HepG2 (cell line): Measurements from ENCODE around the gene ABTB2. TPM values are rescaled to one million over a fixed set of nuclear protein-coding genes. Genes with fewer than 3 reads are reported as not detected.

Source experiments
- ATAC-seq: fragments of 200-7000 bp; cut with Tn5 transposase; 3 replicates; pipeline ENCODE4 v1.9.1; 2020; ENCODE audit warnings: mild to moderate bottlenecking, moderate library complexity
- BruUV-seq: library from RNA; stranded (reverse); fragments of 400-500 nt; replicated peaks from 2 replicates; lab custom pipeline; 2021; lab: Mats Ljungman, UMichigan
- CTCF ChIA-PET: fragments of 300-600 bp; formaldehyde crosslinking; extraction: SDS; loops from one replicate; lab custom pipeline; 2021; ENCODE audit warnings: low total read pairs, inconsistent platforms, low intra/inter-chr PET ratio; lab: Yijun Ruan, JAX
- POLR2A ChIA-PET: fragments of 350-600 bp; sonication (Branson Sonifier 250); formaldehyde crosslinking; loops from one replicate; lab custom pipeline; 2020; ENCODE audit warnings: antibody characterized with exemption, inconsistent platforms; lab: Yijun Ruan, JAX
- DNase-seq: peaks from one replicate; pipeline ENCODE4 v3.0.0-alpha.2; 2015; ENCODE audit warnings: low spot score
- FAIRE-seq: peaks from 3 replicates; lab custom pipeline; 2011; peaks lifted over from hg19 to GRCh38; lab: Jason Lieb, UNC
- H2AFZ ChIP-seq: one replicate; pipeline ENCODE4 v1.6.1; 2011; ENCODE audit warnings: low read length, inconsistent platforms
- H3K27ac ChIP-seq: fragments of 300-600 bp; 3 replicates; pipeline ENCODE4 v1.8.0; 2011; ENCODE audit warnings: mixed run types, mild to moderate bottlenecking, mixed read lengths, low read length, inconsistent platforms; ENCODE audit not compliant: insufficient read depth; ENCODE audit errors: extremely low read length
- H3K27me3 ChIP-seq, 2 experiments: fragments of 200-600 bp in 1 of 2; 2 replicates in 1 of 2; 3 replicates in 1 of 2; pipeline versions ENCODE4 v1.6.0 to v1.8.0; 2011; ENCODE audit warnings: low read length in 2 of 2, mild to moderate bottlenecking in 2 of 2, moderate library complexity in 2 of 2, inconsistent platforms in 1 of 2; ENCODE audit not compliant: insufficient read depth in 2 of 2, control insufficient read depth in 1 of 2
- H3K36me3 ChIP-seq, 2 experiments: fragments of 200-600 bp in 1 of 2; replicated peaks in 1 of 2; 2 replicates in 1 of 2; 3 replicates in 1 of 2; pipeline versions ENCODE4 v1.5.1 to v1.8.0; 2011; ENCODE audit warnings: low read length in 2 of 2, inconsistent platforms in 1 of 2; ENCODE audit not compliant: insufficient read depth in 2 of 2, control insufficient read depth in 1 of 2
- H3K4me1 ChIP-seq: 2 replicates; pipeline ENCODE4 v1.5.1; 2012; ENCODE audit warnings: low read length, inconsistent platforms; ENCODE audit not compliant: insufficient read depth
- H3K4me2 ChIP-seq: 2 replicates; pipeline ENCODE4 v1.6.0; 2011; ENCODE audit warnings: low read depth, low read length, inconsistent platforms
- H3K4me3 ChIP-seq, 3 experiments: fragments of 200-600 bp in 1 of 3; sonication (generic), shearing (Covaris generic) in 1 of 3; replicated peaks in 1 of 3; 2 replicates each; pipeline ENCODE4 v1.5.1; 2011 to 2016; ENCODE audit warnings: low read length in 3 of 3, inconsistent platforms in 2 of 3, low read depth in 2 of 3, mild to moderate bottlenecking in 2 of 3, control low read depth in 1 of 3, mixed read lengths in 1 of 3; ENCODE audit not compliant: insufficient read depth in 1 of 3
- H3K79me2 ChIP-seq: one replicate; pipeline ENCODE4 v1.6.1; 2011; ENCODE audit warnings: low read length, inconsistent platforms; ENCODE audit not compliant: insufficient read depth
- H3K9ac ChIP-seq: 2 replicates; pipeline ENCODE4 v1.6.0; 2011; ENCODE audit warnings: mild to moderate bottlenecking, low read depth, low read length, inconsistent platforms; ENCODE audit not compliant: insufficient read depth
- H3K9me3 ChIP-seq: 2 replicates; pipeline ENCODE4 v1.5.1; 2012; ENCODE audit warnings: mild to moderate bottlenecking, low read length
- H4K20me1 ChIP-seq: 2 replicates; pipeline ENCODE4 v1.6.0; 2011; ENCODE audit warnings: inconsistent platforms, mild to moderate bottlenecking, low read length, moderate library complexity; ENCODE audit not compliant: insufficient read depth
- CEBPB ChIP-seq: IDR thresholded peaks from 2 replicates; pipeline ENCODE4 v1.6.1; 2011; ENCODE audit warnings: low read depth, low read length, improper control_type of control experiment, borderline replicate concordance
- CEBPG ChIP-seq: IDR thresholded peaks from 2 replicates; pipeline ENCODE4 v1.6.1; 2016
- HOXA5 ChIP-seq: sonication (generic); formaldehyde crosslinking; IDR thresholded peaks from 2 replicates; pipeline ENCODE4 v1.4.0; 2020; ENCODE audit warnings: missing genetic modification reagents
- ZBTB42 ChIP-seq: sonication (generic); formaldehyde crosslinking; IDR thresholded peaks from 2 replicates; pipeline ENCODE4 v1.5.0; 2020; ENCODE audit warnings: mild to moderate bottlenecking, missing genetic modification reagents
- WGBS: methylation state at CpG from one replicate; pipeline ENCODE4 v1.1.6; 2017; ENCODE audit warnings: low lambda C conversion rate; 5-methylcytosine and 5-hydroxymethylcytosine counted together
- in situ Hi-C: cut with HindIII; loops from 2 replicates; pipeline ENCODE4 v1.10.0; 2017; ENCODE audit warnings: low pct_unique_long_range_greater_than_20kb; ENCODE audit not compliant: extremely low pct_ligation_motif_present
- intact Hi-C: fragments of 100-400 bp; cut with micrococcal nuclease; formaldehyde crosslinking; loops from one replicate; pipeline ENCODE4 v1.10.0; 2022; ENCODE audit not compliant: unreplicated experiment
- polyA plus RNA-seq, 8 experiments: library from polyadenylated mRNA; depleted of rRNA in 3 of 8; stranded (reverse) in 7 of 8; unstranded in 1 of 8; fragments of >200 nt; fragmentation: Illumina TruSeq in 4 of 8; extraction: Trizol in 4 of 8; gene quantifications; 2 replicates each; pipeline versions ENCODE4 v1.2.1 to v1.2.3, GENCODE V29; 2011 to 2016; ENCODE audit warnings: low read depth in 4 of 8, missing spikeins in 1 of 8, mixed read lengths in 1 of 8; ENCODE audit not compliant: insufficient read depth in 1 of 8
- total RNA-seq, 5 experiments: library from RNA; depleted of rRNA; stranded (reverse); fragments of >200 nt; fragmentation: Illumina TruSeq; extraction: Trizol; gene quantifications; 2 replicates each; pipeline ENCODE4 v1.2.3, GENCODE V29; 2016; ENCODE audit warnings: low read depth in 1 of 5
- TF ChIP-seq, protein P1 (sequence below), 2 experiments: sonication (generic) in 1 of 2; formaldehyde crosslinking in 1 of 2; IDR thresholded peaks; 2 replicates each; pipeline versions ENCODE4 v1.6.1 to v1.9.0; 2014 to 2022; ENCODE audit warnings: antibody characterized with exemption in 1 of 2, borderline replicate concordance in 1 of 2, inconsistent platforms in 1 of 2, low read depth in 1 of 2, missing genetic modification reagents in 1 of 2

The ABTB2 gene
- total and polyA plus RNA-seq, 2 of the 13 experiments (the other 11 are each of a cell fraction or from before 2014, with no cell fraction given), result 5.1 to 15.4 TPM

DNA sequence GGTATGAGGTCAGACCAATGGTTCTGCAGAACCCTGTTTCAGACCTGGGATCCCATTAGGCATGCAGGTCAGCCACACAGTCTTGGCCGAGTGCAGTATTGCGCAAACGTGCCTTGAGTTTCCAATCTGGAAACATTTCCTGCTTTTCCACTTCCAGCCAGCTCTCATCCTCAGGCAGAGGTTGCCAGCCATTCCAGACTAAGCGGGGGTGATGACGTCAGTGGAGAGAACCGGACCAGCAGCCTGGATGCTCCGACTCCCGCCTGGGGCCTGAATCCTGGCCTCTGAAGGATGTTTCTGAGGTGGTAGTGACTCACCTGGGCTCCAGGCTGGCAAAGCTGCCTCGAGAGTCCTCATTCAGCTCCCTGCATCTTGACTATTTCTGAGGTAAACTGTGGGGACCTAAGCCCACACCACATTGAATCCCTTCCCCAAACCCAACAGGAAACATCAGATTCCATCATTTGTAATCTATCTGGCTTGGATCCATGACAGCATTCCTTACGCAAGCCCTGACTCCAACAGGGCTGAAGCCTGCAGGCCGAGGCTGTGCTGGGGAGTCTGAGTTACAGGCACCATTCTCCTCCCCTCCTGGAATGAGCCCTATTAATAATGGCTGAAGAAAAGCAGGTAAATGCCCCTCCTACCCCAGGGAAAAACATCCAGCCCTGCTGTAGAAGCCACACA, 83.0 kb downstream of the ABTB2 start:
- Histone ChIP-seq H3K36me3 (peaks cover 0 to 2% of the 10 kb centered on the region in 2 experiments; a peak in 1 of 5 replicates), H4K20me1 (no peaks in the 10 kb centered on the region), H2AFZ (no peak overlapping the region), H3K27me3 (no peaks in the 10 kb centered on the region), H3K79me2 (peaks cover 9% of the 10 kb centered on the region), H3K9ac (no peak overlapping the region), H3K27ac (no peak overlapping the region)
- CTCF ChIA-PET, result no interaction called here
- WGBS, result 95% methylated on average over 6 of the region's 11 CpGs
- no TSS peak for BruUV-seq
- no peak for ATAC-seq
- TF ChIP-seq CEBPB, result peak; percentile 83
- peak; percentile 68 for TF ChIP-seq CEBPG (CRISPR knock-in tag)
- TF ChIP-seq ZBTB42 (CRISPR knock-in tag), result no peak
- TF ChIP-seq, all 625 proteins: peak for 2
- no peak overlapping the region for H3K4me2 ChIP-seq
- intact Hi-C loops, result no loop called here
- FAIRE-seq (no peak), DNase-seq (no peak)
- H3K9me3 ChIP-seq, result no peaks in the 10 kb centered on the region
- POLR2A ChIA-PET, result no interaction called here
- in situ Hi-C loops, result no loop called here
- no peak overlapping the region for H3K4me3 ChIP-seq
- peaks cover 34% of the 10 kb centered on the region for H3K4me1 ChIP-seq

DNA sequence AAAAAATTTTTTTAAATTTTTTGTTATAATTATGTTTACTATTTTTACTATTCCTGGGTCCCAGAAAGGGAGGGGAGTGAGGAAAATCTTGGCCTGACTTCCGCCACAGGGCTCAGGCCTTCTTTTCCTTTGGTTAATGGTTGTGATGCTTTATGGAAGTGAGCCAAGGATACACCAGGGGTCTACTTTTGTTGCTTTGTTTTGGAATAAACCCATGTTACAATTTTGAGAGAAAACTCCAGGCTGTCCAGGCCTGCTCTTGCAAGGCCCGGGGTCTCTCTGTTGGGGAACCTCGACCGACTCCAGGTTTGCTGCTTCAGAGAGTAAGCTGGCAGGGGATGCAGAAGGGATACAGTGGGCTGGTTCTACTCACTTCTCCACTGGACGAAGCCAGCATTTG, 84.7 kb downstream of the ABTB2 start:
- no peak overlapping the region for H3K27ac ChIP-seq
- H3K36me3 ChIP-seq, result peaks cover 0 to 4% of the 10 kb centered on the region in 2 experiments; a peak in 1 of 5 replicates
- H3K27me3 ChIP-seq, result no peaks in the 10 kb centered on the region
- WGBS, result 98% methylated on average over 2 of the region's 5 CpGs
- peaks cover 41% of the 10 kb centered on the region for H3K4me1 ChIP-seq
- no peak overlapping the region for H2AFZ ChIP-seq
- H3K4me2 ChIP-seq, result no peak overlapping the region
- DNase-seq, result no peak
- intact Hi-C loops, result no loop called here
- no peak for FAIRE-seq
- in situ Hi-C loops, result no loop called here
- POLR2A ChIA-PET, result interaction anchor here (1.3 kb wide), 1 partner anchor 37 kb away, joined by 4 read pairs; no protein-coding TSS in a partner anchor
- H3K4me3 ChIP-seq, result no peak overlapping the region
- ATAC-seq, result no peak
- BruUV-seq, result no TSS peak
- no peaks in the 10 kb centered on the region for H4K20me1 ChIP-seq
- no peaks in the 10 kb centered on the region for H3K9me3 ChIP-seq
- peaks cover 11% of the 10 kb centered on the region for H3K79me2 ChIP-seq
- TF ChIP-seq, protein P1, sequence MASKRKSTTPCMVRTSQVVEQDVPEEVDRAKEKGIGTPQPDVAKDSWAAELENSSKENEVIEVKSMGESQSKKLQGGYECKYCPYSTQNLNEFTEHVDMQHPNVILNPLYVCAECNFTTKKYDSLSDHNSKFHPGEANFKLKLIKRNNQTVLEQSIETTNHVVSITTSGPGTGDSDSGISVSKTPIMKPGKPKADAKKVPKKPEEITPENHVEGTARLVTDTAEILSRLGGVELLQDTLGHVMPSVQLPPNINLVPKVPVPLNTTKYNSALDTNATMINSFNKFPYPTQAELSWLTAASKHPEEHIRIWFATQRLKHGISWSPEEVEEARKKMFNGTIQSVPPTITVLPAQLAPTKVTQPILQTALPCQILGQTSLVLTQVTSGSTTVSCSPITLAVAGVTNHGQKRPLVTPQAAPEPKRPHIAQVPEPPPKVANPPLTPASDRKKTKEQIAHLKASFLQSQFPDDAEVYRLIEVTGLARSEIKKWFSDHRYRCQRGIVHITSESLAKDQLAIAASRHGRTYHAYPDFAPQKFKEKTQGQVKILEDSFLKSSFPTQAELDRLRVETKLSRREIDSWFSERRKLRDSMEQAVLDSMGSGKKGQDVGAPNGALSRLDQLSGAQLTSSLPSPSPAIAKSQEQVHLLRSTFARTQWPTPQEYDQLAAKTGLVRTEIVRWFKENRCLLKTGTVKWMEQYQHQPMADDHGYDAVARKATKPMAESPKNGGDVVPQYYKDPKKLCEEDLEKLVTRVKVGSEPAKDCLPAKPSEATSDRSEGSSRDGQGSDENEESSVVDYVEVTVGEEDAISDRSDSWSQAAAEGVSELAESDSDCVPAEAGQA (IDR thresholded peaks at IDR 0.05; ENCODE audit: low read depth), result no peak
- TF ChIP-seq, protein P1 (CRISPR knock-in tag; IDR thresholded peaks at IDR 0.05; ENCODE audit: borderline replicate concordance), result no peak
- TF ChIP-seq HOXA5 (CRISPR knock-in tag), result no peak
- no peak overlapping the region for H3K9ac ChIP-seq
- CTCF ChIA-PET, result no interaction called here
